Stomach (tissue), 9 donors: ENCODE measurements around the gene SPOP. TPM values are rescaled to one million over a fixed set of nuclear protein-coding genes. Genes with fewer than 3 reads are reported as not detected.
A peak's percentile ranks its signal among the peaks of the same experiment; 100 is the strongest.

Source experiments
- DNase-seq, 2 donors: peaks; one replicate each; pipeline versions ENCODE4 v3.0.0 to v3.0.0-alpha.2; 2013 to 2019
- H3K27ac ChIP-seq, 5 donors: fragments of 200-600 bp in 4 of 5; sonication (generic) in 4 of 5; one replicate each; pipeline ENCODE4 v1.5.1; 2013 to 2019; ENCODE audit warnings: mild to moderate bottlenecking in 1 of 5, moderate library complexity in 1 of 5
- H3K27me3 ChIP-seq, 3 donors: fragments of 200-600 bp; sonication (generic); one replicate each; pipeline ENCODE4 v1.5.1; 2017 to 2019; ENCODE audit warnings: mixed run types in 1 of 3
- H3K36me3 ChIP-seq, 4 donors: fragments of 200-600 bp; sonication (generic); 1 replicate in 3 of 4; 2 replicates in 1 of 4; pipeline ENCODE4 v1.5.1; 2016 to 2019
- H3K4me1 ChIP-seq, 4 donors: fragments of 200-600 bp; sonication (generic); one replicate each; pipeline ENCODE4 v1.5.1; 2016 to 2019
- H3K4me3 ChIP-seq, 4 donors: fragments of 200-600 bp; sonication (generic) in 3 of 4; one replicate each; pipeline ENCODE4 v1.5.1; 2016 to 2019; ENCODE audit warnings: mild to moderate bottlenecking in 1 of 4
- H3K9me3 ChIP-seq, 4 donors: fragments of 200-600 bp; sonication (generic); one replicate each; pipeline ENCODE4 v1.5.1; 2016 to 2019
- EP300 ChIP-seq: sonication (generic); formaldehyde crosslinking; IDR thresholded peaks from one replicate; pipeline ENCODE4 v1.6.1; 2017; ENCODE audit warnings: antibody characterized with exemption
- POLR2A ChIP-seq, 4 donors: fragments of 450-650 bp; IDR thresholded peaks; one replicate each; pipeline ENCODE4 v1.6.1; 2016; ENCODE audit warnings: antibody characterized with exemption in 4 of 4, control low read depth in 2 of 4, mild to moderate bottlenecking in 1 of 4, moderate library complexity in 1 of 4
- POLR2AphosphoS5 ChIP-seq, 3 donors: sonication (generic); formaldehyde crosslinking; IDR thresholded peaks; one replicate each; pipeline ENCODE4 v1.6.1; 2016; ENCODE audit warnings: antibody characterized with exemption in 3 of 3
- WGBS, 5 donors: extraction: QIAGEN DNeasy Blood & Tissue Kit in 3 of 5; methylation state at CpG; one replicate each; pipeline versions ENCODE4 v1.1.5 to v1.1.7; 2013 to 2018; 5-methylcytosine and 5-hydroxymethylcytosine counted together
- intact Hi-C: fragments of 100-400 bp; cut with DNase I; formaldehyde crosslinking; loops from one replicate; pipeline ENCODE4 v1.15.1; 2023; ENCODE audit warnings: low total_unique reads
- polyA plus RNA-seq, 3 donors: library from polyadenylated mRNA; stranded (reverse); fragments of 200-250 nt; gene quantifications; one replicate each; pipeline ENCODE4 v1.2.3, GENCODE V29; 2013
- total RNA-seq, 5 donors: library from RNA; depleted of rRNA; stranded (reverse); fragments of >200 nt; gene quantifications; one replicate each; pipeline versions ENCODE4 v1.1.0 to v1.2.3, GENCODE V29; 2014 to 2016
- TF ChIP-seq, protein P1 (sequence below), 7 experiments: fragments of 450-650 bp in 4 of 7; fragments of 200-600 bp in 3 of 7; sonication (generic) in 3 of 7; IDR thresholded peaks; one replicate each; pipeline ENCODE4 v1.5.1; 2016 to 2019; ENCODE audit warnings: antibody characterized with exemption in 7 of 7, control low read depth in 2 of 7, mild to moderate bottlenecking in 1 of 7
- donor health status: healthy with polysubstance abuse.
- donor health status: Bipolar disorder and iron deficiency.
- donor health status: healthy.

SPOP gene
- total and polyA plus RNA-seq, 8 donors = 17.5 to 309 (median 41.6) TPM

DNA sequence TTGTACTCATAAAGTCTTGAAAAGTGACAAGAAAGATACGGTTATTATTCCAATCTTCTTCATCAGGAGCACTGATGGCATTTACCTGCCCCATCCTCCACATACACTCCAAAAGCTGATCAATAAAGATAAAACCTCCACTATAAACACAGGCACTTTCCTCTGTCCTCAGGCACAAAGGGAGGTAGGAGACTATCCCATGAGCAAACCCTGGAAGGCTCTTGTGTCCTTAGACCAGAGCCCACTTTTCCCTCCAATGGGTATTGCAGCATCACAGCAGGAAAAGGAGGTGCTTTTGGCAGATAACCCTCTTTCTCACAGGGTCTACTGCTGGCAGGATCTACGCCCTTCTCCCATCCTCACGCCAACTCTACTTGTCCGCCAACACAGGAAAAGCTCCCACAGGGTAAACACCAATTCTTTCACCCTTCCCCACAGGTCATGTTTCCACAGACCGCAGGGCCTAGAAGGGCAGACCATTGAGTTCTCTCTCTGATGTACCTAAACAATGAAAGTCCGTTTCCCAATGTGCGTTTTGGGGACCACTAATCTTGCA, 73.5 kb downstream of the SPOP start:
- 85 to 96% (median 89%) methylated on average over 7 of the region's 7 CpGs for WGBS, 5 donors
- Histone ChIP-seq H3K27me3 (no peaks in the 10 kb centered on the region), H3K36me3 (peaks cover 70 to 100% (median 99%) of the 10 kb centered on the region in 4 donors), H3K4me3 (no peak overlapping the region), H3K9me3 (no peaks in the 10 kb centered on the region), H3K4me1 (peaks cover 0 to 22% (median 11%) of the 10 kb centered on the region in 4 donors), H3K27ac (no peak overlapping the region)
- TF ChIP-seq, protein P1, sequence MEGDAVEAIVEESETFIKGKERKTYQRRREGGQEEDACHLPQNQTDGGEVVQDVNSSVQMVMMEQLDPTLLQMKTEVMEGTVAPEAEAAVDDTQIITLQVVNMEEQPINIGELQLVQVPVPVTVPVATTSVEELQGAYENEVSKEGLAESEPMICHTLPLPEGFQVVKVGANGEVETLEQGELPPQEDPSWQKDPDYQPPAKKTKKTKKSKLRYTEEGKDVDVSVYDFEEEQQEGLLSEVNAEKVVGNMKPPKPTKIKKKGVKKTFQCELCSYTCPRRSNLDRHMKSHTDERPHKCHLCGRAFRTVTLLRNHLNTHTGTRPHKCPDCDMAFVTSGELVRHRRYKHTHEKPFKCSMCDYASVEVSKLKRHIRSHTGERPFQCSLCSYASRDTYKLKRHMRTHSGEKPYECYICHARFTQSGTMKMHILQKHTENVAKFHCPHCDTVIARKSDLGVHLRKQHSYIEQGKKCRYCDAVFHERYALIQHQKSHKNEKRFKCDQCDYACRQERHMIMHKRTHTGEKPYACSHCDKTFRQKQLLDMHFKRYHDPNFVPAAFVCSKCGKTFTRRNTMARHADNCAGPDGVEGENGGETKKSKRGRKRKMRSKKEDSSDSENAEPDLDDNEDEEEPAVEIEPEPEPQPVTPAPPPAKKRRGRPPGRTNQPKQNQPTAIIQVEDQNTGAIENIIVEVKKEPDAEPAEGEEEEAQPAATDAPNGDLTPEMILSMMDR (IDR thresholded peaks at IDR 0.05) = no peak
- no peak for TF ChIP-seq POLR2A (IDR thresholded peaks at IDR 0.05)
- no peak for DNase-seq
- intact Hi-C loops = no loop called here

DNA sequence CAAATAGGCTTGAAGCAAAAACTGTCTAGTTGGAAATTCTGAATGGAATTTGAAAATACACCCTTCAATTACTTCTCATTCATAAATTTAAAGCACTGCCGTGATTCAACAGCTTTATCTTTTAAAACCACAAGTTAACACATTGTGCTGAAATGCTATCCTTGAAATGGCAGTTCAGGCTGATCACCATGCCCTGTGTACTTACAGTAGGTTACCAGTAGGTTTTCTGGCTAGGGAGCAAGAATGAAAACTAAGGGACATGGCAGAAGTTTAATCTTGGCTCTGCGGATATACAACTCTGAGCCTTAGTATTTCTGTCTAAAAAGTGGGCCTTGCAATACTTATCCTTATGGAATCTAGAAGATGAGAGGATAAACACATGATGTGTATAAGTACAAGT, 74.2 kb downstream of the SPOP start:
- H3K4me1 ChIP-seq = peaks cover 0 to 24% (median 11%) of the 10 kb centered on the region in 4 donors
- no peak for DNase-seq
- WGBS, 5 donors = 51 to 71% (median 63%) methylated on average over 2 of the region's 2 CpGs
- no peak for TF ChIP-seq EP300
- no peak for TF ChIP-seq POLR2AphosphoS5 (IDR thresholded peaks at IDR 0.05)
- TF ChIP-seq POLR2A (IDR thresholded peaks at IDR 0.05) = no peak
- TF ChIP-seq, protein P1 (IDR thresholded peaks at IDR 0.05) = no peak
- H3K4me3 ChIP-seq = no peak overlapping the region
- no peaks in the 10 kb centered on the region for H3K9me3 ChIP-seq
- peaks cover 69 to 100% (median 99%) of the 10 kb centered on the region in 4 donors for H3K36me3 ChIP-seq
- H3K27ac ChIP-seq = no peak overlapping the region
- H3K27me3 ChIP-seq = no peaks in the 10 kb centered on the region
- intact Hi-C loops = no loop called here

DNA sequence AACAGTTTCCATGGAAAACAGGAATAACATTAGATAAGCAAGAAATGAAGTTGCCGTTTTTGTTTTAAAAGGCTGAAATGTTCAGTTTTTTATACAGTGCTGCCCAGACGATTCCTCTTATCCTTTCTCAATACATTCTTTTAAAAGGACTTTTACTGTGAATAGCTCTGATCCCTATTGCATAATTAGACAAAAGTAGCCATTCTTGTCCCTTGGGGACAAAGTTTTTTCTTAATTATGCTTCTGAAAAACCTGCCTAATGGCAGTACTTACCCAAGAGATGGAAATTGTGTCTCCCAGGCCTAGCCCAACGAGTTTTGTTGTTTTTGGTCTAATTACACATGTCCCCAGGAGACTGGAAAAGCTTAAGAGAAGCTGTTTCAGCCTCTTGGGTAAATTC, 74.7 kb downstream of the SPOP start:
- Histone ChIP-seq H3K4me3 (no peak overlapping the region), H3K27me3 (no peaks in the 10 kb centered on the region), H3K36me3 (peaks cover 68 to 100% (median 99%) of the 10 kb centered on the region in 4 donors), H3K27ac (peak overlapping the region in 1 of 5 donors; percentile 31), H3K9me3 (no peaks in the 10 kb centered on the region), H3K4me1 (peaks cover 0 to 29% (median 13%) of the 10 kb centered on the region in 4 donors)
- intact Hi-C loops = no loop called here
- DNase-seq = no peak
- TF ChIP-seq EP300 = no peak
- WGBS, 5 donors = 64 to 77% (median 73%) methylated on average over 3 of the region's 3 CpGs

DNA sequence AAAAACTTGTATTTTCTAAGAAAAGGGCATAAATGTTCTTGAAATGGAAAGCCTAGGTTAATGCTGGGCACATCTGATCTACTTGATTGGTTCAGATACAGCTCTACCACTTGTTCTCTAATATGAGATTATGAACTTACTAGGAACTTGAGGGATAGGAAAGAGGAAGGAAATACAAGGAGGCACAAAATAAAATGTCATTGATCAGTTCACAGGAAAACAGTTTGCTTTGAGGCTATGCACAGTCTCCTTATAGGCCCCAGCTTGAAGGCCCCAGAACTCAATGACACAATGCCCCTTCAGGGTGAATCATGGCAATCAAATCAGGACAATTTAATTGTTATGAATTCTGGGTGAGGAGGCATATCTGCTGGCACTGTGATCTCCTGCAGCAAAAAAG, 75.1 kb downstream of the SPOP start:
- H3K27me3 ChIP-seq = no peaks in the 10 kb centered on the region
- peak overlapping the region in 2 of 5 donors; percentile 11 to 31 for H3K27ac ChIP-seq
- intact Hi-C loops = no loop called here
- no peak overlapping the region for H3K4me3 ChIP-seq
- TF ChIP-seq, protein P1 (IDR thresholded peaks at IDR 0.05) = no peak
- TF ChIP-seq POLR2A (IDR thresholded peaks at IDR 0.05) (no peak), EP300 (no peak), POLR2AphosphoS5 (IDR thresholded peaks at IDR 0.05) (no peak)
- no peaks in the 10 kb centered on the region for H3K9me3 ChIP-seq
- no peak for DNase-seq
- H3K36me3 ChIP-seq = peaks cover 66 to 100% (median 99%) of the 10 kb centered on the region in 4 donors
- H3K4me1 ChIP-seq = peaks cover 0 to 34% (median 16%) of the 10 kb centered on the region in 4 donors

DNA sequence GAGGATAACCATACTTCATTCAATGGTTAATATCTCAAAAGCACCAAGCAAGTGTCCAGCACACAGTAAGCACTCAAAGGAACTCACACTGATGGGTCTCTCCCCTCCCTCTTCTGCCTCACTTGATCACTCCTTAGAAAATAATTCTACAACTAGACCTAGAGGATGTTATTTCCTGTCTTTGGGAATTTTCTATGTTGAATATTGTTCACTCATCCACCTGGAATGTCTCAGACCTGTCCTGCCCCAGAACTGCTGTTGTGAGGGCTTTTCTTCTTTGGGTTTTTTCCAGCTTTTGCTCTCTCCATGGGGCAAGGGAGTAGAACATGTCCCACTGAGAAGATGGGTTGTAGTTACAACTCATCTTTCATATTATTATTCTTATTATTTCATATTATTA, 76.9 kb downstream of the SPOP start:
- DNase-seq = no peak
- H3K9me3 ChIP-seq = no peaks in the 10 kb centered on the region
- intact Hi-C loops = no loop called here
- H3K36me3 ChIP-seq = peaks cover 60 to 100% (median 99%) of the 10 kb centered on the region in 4 donors
- no peak overlapping the region for H3K4me3 ChIP-seq
- peaks cover 0 to 45% (median 21%) of the 10 kb centered on the region in 4 donors for H3K4me1 ChIP-seq
- H3K27ac ChIP-seq = no peak overlapping the region
- TF ChIP-seq POLR2AphosphoS5 (IDR thresholded peaks at IDR 0.05) (no peak), EP300 (no peak), POLR2A (IDR thresholded peaks at IDR 0.05) (no peak)
- TF ChIP-seq, protein P1 (IDR thresholded peaks at IDR 0.05) = no peak
- H3K27me3 ChIP-seq = no peaks in the 10 kb centered on the region
